Hepatocyte (in vitro differentiated cells): ENCODE results near the gene CMSS1.

Source experiments
- CTCF ChIP-seq: fragments of 200-600 bp; sonication (generic); IDR thresholded peaks from 2 replicates; pipeline ENCODE4 v1.5.1; 2016; ENCODE audit warnings: antibody characterized with exemption, mild to moderate bottlenecking; ENCODE audit not compliant: poor library complexity
- EZH2 ChIP-seq: fragments of 200-600 bp; sonication (generic); IDR thresholded peaks from 2 replicates; pipeline ENCODE4 v1.6.1; 2016; ENCODE audit warnings: antibody characterized with exemption, mild to moderate bottlenecking, borderline replicate concordance

- no peak for TF ChIP-seq EZH2
- TF ChIP-seq CTCF = no peak
Measured at GRCh38 chr3:99872923-99873254, 55.2 kb downstream of the CMSS1 start.
